Spinal cord (tissue), 10 donors: Measurements from ENCODE around the gene PKD1. TPM values are rescaled to one million over a fixed set of nuclear protein-coding genes. Genes with fewer than 3 reads are reported as not detected.

Source experiments
- DNase-seq, 6 donors: peaks; one replicate each; pipeline versions ENCODE4 v3.0.0 to v3.0.0-alpha.2; 2013 to 2015; ENCODE audit warnings: low spot score in 6 of 6, low read depth in 4 of 6
- H3K27ac ChIP-seq: one replicate; pipeline ENCODE4 v1.5.1; 2013; ENCODE audit warnings: low read depth, low read length, control low read depth
- H3K27me3 ChIP-seq: one replicate; pipeline ENCODE4 v1.6.1; 2013; ENCODE audit warnings: low read length; ENCODE audit not compliant: control insufficient read depth, insufficient read depth
- H3K36me3 ChIP-seq: one replicate; pipeline ENCODE4 v1.6.1; 2013; ENCODE audit warnings: low read length; ENCODE audit not compliant: control insufficient read depth, insufficient read depth
- H3K4me1 ChIP-seq: one replicate; pipeline ENCODE4 v1.6.1; 2013; ENCODE audit warnings: low read length; ENCODE audit not compliant: control insufficient read depth, insufficient read depth
- H3K4me3 ChIP-seq: one replicate; pipeline ENCODE4 v1.5.1; 2013; ENCODE audit warnings: low read depth, low read length, control low read depth
- H3K9me3 ChIP-seq: one replicate; pipeline ENCODE4 v1.6.1; 2013; ENCODE audit warnings: low read length; ENCODE audit not compliant: control insufficient read depth, insufficient read depth
- WGBS: methylation state at CpG from one replicate; pipeline ENCODE4 v1.1.5; 2013; ENCODE audit warnings: missing lambda C conversion rate; ENCODE audit not compliant: insufficient coverage; 5-methylcytosine and 5-hydroxymethylcytosine counted together
- polyA plus RNA-seq, 2 donors: library from polyadenylated mRNA; unstranded; fragments of 120-200 nt; gene quantifications; one replicate each; pipeline ENCODE4 v1.2.1, GENCODE V29; 2013; ENCODE audit not compliant: insufficient read length in 2 of 2
- total RNA-seq, 2 donors: library from RNA; depleted of rRNA in 1 of 2; stranded (reverse); fragments of 120-200 nt in 1 of 2; fragments of >200 nt in 1 of 2; gene quantifications; one replicate each; pipeline versions ENCODE4 v1.2.3 to v1.2.4, GENCODE V29; 2013 to 2014
- donor health status: healthy.

PKD1 gene
- total and polyA plus RNA-seq, 4 donors: 68.1 to 289 (median 144) TPM

DNA sequence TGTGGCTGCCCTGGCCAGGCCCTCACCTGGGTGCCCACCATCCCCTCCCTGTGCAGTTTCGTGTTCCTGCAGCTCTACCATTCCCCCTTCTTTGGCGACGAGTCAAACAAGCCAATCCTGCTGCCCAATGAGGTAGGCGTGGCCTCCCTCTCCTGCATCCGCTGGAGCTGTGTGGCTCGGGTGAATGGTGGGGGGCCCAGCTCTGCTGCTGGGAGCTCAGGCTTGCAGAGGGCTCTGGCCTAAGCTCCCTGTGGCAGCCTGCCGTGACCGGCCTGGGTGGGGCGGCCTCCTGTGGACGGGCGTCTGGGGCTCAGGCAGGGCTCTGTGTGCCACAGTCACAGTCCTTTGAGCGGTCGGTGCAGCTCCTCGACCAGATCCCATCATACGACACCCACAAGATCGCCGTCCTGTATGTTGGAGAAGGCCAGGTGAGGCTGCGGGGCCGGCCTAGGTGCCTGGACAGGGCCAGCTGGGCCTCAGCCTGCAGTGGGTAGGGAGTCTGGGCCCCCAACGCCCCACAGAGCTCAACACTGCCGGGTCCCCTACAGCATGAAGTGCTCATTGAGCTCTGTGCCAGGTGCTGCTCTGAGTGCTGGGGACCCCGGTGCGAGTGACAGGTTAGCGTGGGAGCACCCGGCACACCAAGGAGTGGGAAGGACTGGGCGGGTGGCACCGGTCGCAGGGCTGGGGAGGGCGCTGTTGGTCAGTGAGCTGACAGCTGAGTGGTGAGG lies 50.6 kb downstream of the PKD1 start:
- no peaks in the 10 kb centered on the region for H3K27me3 ChIP-seq
- 90% methylated on average over 29 of the region's 29 CpGs for WGBS
- no peak overlapping the region for H3K4me3 ChIP-seq
- no peaks in the 10 kb centered on the region for H3K9me3 ChIP-seq
- H3K4me1 ChIP-seq: no peaks in the 10 kb centered on the region
- no peak for DNase-seq
- peaks cover 100% of the 10 kb centered on the region for H3K36me3 ChIP-seq
- H3K27ac ChIP-seq: no peak overlapping the region

DNA sequence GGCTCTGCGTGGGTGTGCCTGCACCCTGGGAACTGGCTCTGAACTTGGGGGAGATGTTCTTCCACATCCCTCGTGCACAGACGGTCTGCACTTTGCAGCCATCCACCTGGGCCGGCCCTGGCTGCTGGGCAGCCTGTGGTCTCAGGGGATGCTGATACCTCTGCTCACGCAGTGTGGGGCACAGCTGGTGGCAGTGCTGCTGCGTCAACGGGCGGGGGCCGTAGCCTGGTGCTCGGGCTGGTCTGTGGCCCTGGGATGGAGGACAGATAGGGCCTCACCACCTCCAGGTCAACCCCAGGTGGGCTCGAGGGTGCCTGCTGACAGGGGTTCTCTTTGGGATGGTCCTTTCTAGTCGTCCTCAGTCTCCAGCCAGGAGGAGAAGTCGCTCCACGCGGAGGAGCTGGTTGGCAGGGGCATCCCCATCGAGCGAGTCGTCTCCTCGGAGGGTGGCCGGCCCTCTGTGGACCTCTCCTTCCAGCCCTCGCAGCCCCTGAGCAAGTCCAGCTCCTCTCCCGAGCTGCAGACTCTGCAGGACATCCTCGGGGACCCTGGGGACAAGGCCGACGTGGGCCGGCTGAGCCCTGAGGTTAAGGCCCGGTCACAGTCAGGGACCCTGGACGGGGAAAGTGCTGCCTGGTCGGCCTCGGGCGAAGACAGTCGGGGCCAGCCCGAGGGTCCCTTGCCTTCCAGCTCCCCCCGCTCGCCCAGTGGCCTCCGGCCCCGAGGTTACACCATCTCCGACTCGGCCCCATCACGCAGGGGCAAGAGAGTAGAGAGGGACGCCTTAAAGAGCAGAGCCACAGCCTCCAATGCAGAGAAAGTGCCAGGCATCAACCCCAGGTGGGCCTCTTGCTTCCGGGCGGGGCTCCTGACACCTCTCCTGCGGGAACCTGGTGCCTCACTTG lies 51.6 kb downstream of the PKD1 start:
- no peak overlapping the region for H3K4me3 ChIP-seq
- WGBS: 91% methylated on average over 44 of the region's 44 CpGs
- H3K27ac ChIP-seq: no peak overlapping the region
- H3K36me3 ChIP-seq: peaks cover 100% of the 10 kb centered on the region
- no peaks in the 10 kb centered on the region for H3K9me3 ChIP-seq
- DNase-seq: no peak
- H3K4me1 ChIP-seq: no peaks in the 10 kb centered on the region
- H3K27me3 ChIP-seq: no peaks in the 10 kb centered on the region

DNA sequence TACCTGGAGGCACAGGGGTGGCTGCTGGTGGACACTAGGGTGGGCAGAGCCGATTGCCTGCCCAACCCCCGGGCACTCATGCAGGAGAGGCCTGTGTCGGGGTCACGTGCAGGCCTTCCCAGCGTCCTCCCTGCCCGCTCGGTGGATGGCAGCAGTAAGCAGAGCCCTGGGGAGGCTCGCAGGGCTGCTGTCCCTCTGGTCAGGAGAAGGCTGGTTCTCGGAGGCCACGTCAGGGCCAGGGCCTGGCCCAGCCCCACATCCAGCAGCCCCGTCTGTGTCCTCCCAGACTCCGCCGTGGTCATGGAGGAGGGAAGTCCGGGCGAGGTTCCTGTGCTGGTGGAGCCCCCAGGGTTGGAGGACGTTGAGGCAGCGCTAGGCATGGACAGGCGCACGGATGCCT lies 52.3 kb downstream of the PKD1 start:
- no peaks in the 10 kb centered on the region for H3K9me3 ChIP-seq
- 93% methylated on average over 19 of the region's 19 CpGs for WGBS
- H3K36me3 ChIP-seq: peaks cover 100% of the 10 kb centered on the region
- no peak overlapping the region for H3K27ac ChIP-seq
- no peaks in the 10 kb centered on the region for H3K4me1 ChIP-seq
- no peak overlapping the region for H3K4me3 ChIP-seq
- H3K27me3 ChIP-seq: no peaks in the 10 kb centered on the region
- DNase-seq: no peak

DNA sequence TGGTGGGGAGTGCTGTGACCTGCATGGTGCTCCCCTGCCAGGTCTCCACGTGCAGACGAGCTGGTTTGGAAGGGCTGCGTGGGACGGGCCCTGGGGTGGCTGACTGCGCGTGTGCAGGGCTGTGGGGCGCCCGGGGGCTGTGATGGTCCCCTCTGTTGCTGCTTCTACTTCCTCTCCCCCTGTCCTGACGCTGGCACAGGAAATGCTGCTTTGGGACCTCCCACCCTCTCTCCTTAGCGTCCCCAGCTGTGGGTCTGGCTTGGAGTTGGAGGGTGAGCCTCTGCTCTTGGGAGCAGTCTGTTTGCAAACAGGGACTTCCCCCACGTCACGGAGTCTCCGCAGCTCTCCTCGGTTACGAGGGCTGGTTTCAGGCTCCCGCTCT lies 52.7 kb downstream of the PKD1 start:
- peaks cover 100% of the 10 kb centered on the region for H3K36me3 ChIP-seq
- H3K27ac ChIP-seq: no peak overlapping the region
- no peaks in the 10 kb centered on the region for H3K4me1 ChIP-seq
- DNase-seq: no peak
- H3K4me3 ChIP-seq: no peak overlapping the region
- no peaks in the 10 kb centered on the region for H3K27me3 ChIP-seq
- 87% methylated on average over 10 of the region's 16 CpGs for WGBS
- H3K9me3 ChIP-seq: no peaks in the 10 kb centered on the region

DNA sequence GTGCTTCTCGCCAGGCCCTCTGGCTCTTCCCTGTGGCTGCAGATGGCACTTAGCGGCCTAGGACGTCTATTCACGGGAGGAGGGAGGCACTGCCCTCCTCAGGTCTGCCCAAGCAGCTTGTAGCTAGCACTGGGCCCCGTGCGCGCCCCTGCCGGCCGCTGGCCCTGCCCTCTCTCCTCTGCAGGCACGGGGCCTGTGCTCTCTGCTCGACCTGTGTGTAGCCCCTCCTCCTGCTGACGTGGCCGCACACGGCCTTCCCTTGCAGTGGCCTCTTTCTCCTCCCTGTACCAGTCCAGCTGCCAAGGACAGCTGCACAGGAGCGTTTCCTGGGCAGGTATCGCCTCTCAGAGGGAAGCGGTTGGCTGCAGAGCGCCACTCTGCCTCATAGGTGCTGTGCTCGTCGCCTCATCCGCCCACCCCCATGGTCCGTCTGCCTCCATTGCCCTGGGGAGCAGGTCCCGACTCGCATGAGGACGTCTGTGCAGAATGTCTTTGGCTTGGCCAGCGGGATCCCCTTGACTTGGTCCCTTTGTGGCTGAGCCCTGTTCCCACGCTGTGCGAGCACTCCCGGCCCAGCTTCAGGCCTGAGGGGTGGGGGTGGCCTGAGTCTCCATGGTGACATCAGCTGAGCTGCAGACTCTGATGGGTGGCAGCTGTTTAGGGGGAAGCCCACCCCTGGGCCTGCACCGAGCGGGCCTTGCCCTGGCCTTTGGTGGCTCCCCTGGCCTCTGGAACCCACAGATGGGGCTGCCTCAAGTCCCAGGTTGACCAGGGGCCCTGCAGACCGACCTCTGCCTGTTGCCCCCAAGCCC lies 53.3 kb downstream of the PKD1 start:
- peaks cover 100% of the 10 kb centered on the region for H3K36me3 ChIP-seq
- no peak for DNase-seq

DNA sequence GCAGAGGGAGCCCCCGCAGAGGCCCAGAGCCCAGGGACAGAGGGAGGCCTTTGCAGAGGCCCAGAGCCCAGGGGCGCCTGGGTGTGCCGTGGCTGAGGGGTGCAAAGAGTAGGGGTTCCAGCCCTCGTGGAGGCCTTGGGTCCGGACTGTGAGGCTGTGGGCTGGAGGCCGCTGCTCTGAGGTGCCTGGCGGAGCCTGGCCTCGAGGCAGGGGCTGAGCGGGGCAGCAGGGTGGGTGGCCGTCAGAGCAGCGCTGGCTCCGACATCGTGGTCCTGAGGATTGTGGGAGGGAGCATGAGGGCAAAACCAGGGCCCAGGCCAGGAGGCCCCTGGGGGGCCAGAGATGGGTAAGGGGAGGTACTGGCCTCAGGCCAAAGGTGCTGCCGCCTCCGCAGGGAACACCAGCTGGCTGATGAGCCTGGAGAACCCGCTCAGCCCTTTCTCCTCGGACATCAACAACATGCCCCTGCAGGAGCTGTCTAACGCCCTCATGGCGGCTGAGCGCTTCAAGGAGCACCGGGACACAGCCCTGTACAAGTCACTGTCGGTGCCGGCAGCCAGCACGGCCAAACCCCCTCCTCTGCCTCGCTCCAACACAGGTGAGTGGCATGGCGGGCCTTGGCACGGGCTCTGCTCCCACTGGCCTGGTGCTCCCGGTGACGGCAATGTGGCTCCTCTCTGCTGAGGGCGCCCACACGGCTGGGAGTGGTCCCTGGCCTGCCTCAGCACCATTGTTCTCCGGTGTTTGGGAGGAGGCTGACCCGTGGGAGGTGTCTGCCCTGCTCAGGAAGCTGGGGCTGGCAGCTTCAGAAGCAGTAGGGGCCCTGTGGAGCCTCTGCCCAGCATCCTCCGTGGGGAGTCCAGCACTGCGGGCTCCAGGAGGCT lies 54.3 kb downstream of the PKD1 start:
- Histone ChIP-seq H3K36me3 (peaks cover 100% of the 10 kb centered on the region), H3K27ac (no peak overlapping the region), H3K27me3 (no peaks in the 10 kb centered on the region), H3K4me3 (no peak overlapping the region), H3K4me1 (no peaks in the 10 kb centered on the region), H3K9me3 (no peaks in the 10 kb centered on the region)
- no peak for DNase-seq
- WGBS: 84% methylated on average over 33 of the region's 35 CpGs

More for the DNA sequence above, 53.3 kb downstream of the PKD1 start:
- H3K27ac ChIP-seq: no peak overlapping the region
- no peaks in the 10 kb centered on the region for H3K9me3 ChIP-seq
- H3K27me3 ChIP-seq: no peaks in the 10 kb centered on the region
- no peaks in the 10 kb centered on the region for H3K4me1 ChIP-seq
- no peak overlapping the region for H3K4me3 ChIP-seq
- 78% methylated on average over 28 of the region's 32 CpGs for WGBS

DNA sequence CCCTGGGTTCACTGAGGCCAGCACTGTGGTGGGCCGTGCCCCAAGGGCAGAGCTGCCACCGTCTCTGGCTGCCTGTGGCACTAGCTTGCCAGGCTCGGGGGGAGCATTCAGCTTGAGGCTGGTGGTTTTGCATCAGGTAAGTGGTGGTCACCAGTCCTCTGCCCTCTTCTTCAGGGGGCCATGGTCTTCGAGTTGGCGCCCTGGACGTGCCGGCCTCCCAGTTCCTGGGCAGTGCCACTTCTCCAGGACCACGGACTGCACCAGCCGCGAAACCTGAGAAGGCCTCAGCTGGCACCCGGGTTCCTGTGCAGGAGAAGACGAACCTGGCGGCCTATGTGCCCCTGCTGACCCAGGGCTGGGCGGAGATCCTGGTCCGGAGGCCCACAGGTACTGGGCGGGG lies 55.7 kb downstream of the PKD1 start:
- no peak overlapping the region for H3K27ac ChIP-seq
- no peaks in the 10 kb centered on the region for H3K27me3 ChIP-seq
- peaks cover 100% of the 10 kb centered on the region for H3K36me3 ChIP-seq
- no peaks in the 10 kb centered on the region for H3K9me3 ChIP-seq
- 95% methylated on average over 16 of the region's 16 CpGs for WGBS
- no peak for DNase-seq
- no peaks in the 10 kb centered on the region for H3K4me1 ChIP-seq
- no peak overlapping the region for H3K4me3 ChIP-seq

DNA sequence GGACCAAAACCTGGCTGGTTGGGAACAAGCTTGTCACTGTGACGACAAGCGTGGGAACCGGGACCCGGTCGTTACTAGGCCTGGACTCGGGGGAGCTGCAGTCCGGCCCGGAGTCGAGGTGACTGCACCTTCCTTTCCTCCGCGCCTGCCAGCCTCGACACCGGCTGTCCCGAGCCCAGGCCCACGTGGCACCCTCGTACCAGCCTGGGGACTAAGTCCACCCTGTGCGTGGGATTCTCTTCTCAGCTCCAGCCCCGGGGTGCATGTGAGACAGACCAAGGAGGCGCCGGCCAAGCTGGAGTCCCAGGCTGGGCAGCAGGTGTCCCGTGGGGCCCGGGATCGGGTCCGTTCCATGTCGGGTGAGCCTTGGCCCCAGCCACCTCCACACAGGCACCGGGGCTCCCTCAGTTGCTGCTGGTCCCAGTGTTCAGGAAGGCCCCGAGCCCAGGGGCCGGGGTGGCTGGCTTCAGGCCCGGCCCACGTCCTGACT lies 56.3 kb downstream of the PKD1 start:
- WGBS: 97% methylated on average over 30 of the region's 30 CpGs
- no peaks in the 10 kb centered on the region for H3K9me3 ChIP-seq
- H3K36me3 ChIP-seq: peaks cover 100% of the 10 kb centered on the region
- H3K4me3 ChIP-seq: no peak overlapping the region
- no peak overlapping the region for H3K27ac ChIP-seq
- H3K4me1 ChIP-seq: no peaks in the 10 kb centered on the region
- no peak for DNase-seq
- no peaks in the 10 kb centered on the region for H3K27me3 ChIP-seq
